ENCODE measurements around the gene SYNE3. TPM values are rescaled to one million over a fixed set of nuclear protein-coding genes. Genes with fewer than 3 reads are reported as not detected.

SYNE3 gene
- total and polyA plus RNA-seq, 9 of the 15 experiments (the other 6 are each of a cell fraction or from before 2014, with no cell fraction given) = 0.04 to 3.1 (median 0.55) TPM

- TF ChIP-seq RBM34 (IDR thresholded peaks at IDR 0.05; ENCODE audit: borderline replicate concordance, insufficient read depth, low read length) = no peak
- TF ChIP-seq, protein P1, sequence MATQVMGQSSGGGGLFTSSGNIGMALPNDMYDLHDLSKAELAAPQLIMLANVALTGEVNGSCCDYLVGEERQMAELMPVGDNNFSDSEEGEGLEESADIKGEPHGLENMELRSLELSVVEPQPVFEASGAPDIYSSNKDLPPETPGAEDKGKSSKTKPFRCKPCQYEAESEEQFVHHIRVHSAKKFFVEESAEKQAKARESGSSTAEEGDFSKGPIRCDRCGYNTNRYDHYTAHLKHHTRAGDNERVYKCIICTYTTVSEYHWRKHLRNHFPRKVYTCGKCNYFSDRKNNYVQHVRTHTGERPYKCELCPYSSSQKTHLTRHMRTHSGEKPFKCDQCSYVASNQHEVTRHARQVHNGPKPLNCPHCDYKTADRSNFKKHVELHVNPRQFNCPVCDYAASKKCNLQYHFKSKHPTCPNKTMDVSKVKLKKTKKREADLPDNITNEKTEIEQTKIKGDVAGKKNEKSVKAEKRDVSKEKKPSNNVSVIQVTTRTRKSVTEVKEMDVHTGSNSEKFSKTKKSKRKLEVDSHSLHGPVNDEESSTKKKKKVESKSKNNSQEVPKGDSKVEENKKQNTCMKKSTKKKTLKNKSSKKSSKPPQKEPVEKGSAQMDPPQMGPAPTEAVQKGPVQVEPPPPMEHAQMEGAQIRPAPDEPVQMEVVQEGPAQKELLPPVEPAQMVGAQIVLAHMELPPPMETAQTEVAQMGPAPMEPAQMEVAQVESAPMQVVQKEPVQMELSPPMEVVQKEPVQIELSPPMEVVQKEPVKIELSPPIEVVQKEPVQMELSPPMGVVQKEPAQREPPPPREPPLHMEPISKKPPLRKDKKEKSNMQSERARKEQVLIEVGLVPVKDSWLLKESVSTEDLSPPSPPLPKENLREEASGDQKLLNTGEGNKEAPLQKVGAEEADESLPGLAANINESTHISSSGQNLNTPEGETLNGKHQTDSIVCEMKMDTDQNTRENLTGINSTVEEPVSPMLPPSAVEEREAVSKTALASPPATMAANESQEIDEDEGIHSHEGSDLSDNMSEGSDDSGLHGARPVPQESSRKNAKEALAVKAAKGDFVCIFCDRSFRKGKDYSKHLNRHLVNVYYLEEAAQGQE (IDR thresholded peaks at IDR 0.05; ENCODE audit: borderline replicate concordance) = 0 out of 2 replicates have a peak, but pooled peaks have one; percentile 10
- TF ChIP-seq, protein P1 (CRISPR knock-in tag; IDR thresholded peaks at IDR 0.05; ENCODE audit: low read depth) = no peak
- TF ChIP-seq, protein P2, sequence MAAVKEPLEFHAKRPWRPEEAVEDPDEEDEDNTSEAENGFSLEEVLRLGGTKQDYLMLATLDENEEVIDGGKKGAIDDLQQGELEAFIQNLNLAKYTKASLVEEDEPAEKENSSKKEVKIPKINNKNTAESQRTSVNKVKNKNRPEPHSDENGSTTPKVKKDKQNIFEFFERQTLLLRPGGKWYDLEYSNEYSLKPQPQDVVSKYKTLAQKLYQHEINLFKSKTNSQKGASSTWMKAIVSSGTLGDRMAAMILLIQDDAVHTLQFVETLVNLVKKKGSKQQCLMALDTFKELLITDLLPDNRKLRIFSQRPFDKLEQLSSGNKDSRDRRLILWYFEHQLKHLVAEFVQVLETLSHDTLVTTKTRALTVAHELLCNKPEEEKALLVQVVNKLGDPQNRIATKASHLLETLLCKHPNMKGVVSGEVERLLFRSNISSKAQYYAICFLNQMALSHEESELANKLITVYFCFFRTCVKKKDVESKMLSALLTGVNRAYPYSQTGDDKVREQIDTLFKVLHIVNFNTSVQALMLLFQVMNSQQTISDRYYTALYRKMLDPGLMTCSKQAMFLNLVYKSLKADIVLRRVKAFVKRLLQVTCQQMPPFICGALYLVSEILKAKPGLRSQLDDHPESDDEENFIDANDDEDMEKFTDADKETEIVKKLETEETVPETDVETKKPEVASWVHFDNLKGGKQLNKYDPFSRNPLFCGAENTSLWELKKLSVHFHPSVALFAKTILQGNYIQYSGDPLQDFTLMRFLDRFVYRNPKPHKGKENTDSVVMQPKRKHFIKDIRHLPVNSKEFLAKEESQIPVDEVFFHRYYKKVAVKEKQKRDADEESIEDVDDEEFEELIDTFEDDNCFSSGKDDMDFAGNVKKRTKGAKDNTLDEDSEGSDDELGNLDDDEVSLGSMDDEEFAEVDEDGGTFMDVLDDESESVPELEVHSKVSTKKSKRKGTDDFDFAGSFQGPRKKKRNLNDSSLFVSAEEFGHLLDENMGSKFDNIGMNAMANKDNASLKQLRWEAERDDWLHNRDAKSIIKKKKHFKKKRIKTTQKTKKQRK (IDR thresholded peaks at IDR 0.05; ENCODE audit: borderline replicate concordance, low read depth, low read length) = no peak
- TF ChIP-seq TFE3 (CRISPR knock-in tag; IDR thresholded peaks at IDR 0.05) = no peak
- no peak for TF ChIP-seq FOXP4 (CRISPR knock-in tag; IDR thresholded peaks at IDR 0.05; ENCODE audit: borderline replicate concordance)
- peak; percentile 21 to 33; a peak in 2 of 4 replicates for TF ChIP-seq RAD21 (CRISPR knock-in tag; conservative IDR thresholded peaks at IDR 0.05 in 1 of 2, IDR thresholded peaks at IDR 0.05 in 1 of 2)
- TF ChIP-seq MYBL2 (IDR thresholded peaks at IDR 0.05; ENCODE audit: low read depth) = no peak
- TF ChIP-seq MYBL2 (CRISPR knock-in tag; IDR thresholded peaks at IDR 0.05; ENCODE audit: borderline replicate concordance) = no peak
These were observed 576 bp downstream of the SYNE3 start (continued) for GRCh38 chr14:95515596-95516552.
